Frontal cortex (tissue), 4 donors: ENCODE measurements around the gene ADNP. TPM values are rescaled to one million over a fixed set of nuclear protein-coding genes. Genes with fewer than 3 reads are reported as not detected.

Experiments
- DNase-seq, 2 donors: peaks; one replicate each; pipeline ENCODE4 v3.0.0; 2012; ENCODE audit warnings: low spot score in 2 of 2
- FAIRE-seq: peaks from 2 replicates; lab custom pipeline; 2012; peaks lifted over from hg19 to GRCh38; lab: Jason Lieb, UNC
- small RNA-seq: library from RNA; depleted of rRNA; stranded (forward); fragments of <200 nt; gene quantifications from one replicate; pipeline ENCODE3, GENCODE V24; 2014
- total RNA-seq: library from RNA; depleted of rRNA; stranded (reverse); fragments of >200 nt; gene quantifications from one replicate; pipeline ENCODE4 v1.2.3, GENCODE V29; 2014
- donor health status: control.
- donor health status: control.
- donor health status: control.

The ADNP gene
- total RNA-seq, 1 donor from 2014 or later, result 68.1 TPM

DNA sequence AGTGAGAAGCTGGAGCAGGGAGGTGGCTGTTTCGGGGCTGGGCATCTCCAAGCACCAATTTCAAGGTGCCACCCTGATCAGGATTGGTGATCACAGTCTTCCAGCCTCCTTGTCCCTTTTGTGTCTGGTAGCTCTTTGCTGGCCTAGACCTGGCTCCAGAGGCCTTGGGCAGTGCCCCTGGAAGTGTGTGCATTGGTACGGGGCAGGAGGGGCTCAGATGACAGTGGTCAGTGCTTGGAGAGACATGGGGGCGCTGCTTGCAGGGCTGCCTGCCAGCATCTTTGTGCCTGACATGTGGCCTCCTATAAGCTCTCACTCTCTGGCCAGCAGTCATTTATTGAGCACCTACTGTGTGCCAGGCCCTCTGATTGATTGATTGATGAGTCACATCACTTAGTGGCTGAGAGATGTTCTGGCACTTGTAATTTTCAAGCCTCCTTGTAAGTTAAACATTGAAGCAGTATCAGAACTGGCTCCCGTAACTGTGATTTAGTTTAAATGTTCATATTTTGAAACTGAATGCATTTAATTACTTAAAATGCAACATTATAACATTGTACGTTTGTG lies 74.7 kb downstream of the ADNP start:
- FAIRE-seq (no peak), DNase-seq (no peak)

DNA sequence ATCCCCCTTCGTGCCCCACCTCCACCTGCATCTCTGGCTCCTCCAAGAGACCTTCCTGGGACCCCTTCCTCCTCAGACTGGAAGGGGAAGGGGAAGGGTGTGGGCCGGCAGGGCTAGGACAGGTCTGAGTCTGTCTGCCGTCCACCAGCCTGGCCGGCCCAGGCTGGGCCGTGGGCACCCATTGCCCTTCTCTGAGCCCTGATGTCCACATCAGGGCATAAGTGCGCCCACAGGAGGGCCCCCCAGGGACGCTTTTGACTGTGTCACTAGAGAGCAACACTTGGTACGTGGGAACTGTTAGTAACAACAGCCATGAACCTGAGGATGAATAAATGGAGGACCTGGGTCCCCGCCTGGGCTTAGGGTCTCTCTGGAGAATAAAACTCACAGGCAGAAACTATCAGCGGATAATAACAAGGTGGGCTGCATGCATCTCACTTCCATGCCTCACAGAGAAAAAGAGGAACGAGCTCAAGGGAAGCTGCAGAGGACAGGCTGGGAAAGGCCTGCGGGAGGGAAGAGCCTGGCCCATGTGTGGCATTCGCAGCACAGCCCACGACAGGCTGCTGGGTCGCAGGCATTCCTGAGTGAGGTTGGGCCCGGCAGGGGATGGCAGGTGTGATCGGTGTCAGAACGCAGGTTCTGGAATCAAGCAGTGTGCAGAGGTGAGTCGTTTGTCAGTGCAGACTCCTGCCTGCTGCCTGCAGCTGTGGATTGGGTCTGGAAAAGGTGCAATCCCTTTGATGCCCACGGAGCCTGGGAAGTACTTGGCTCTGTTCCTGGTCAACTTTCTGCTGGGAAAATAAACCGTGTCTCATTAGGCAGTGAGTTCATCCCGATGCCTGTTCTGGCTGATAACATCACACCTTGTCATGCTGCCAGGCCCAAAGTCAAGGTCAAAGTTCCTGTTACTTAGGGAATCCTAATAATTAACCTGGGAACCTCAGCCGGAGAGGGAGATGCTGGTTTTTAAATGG lies 75.5 kb downstream of the ADNP start:
- FAIRE-seq, result no peak
- DNase-seq, result no peak

DNA sequence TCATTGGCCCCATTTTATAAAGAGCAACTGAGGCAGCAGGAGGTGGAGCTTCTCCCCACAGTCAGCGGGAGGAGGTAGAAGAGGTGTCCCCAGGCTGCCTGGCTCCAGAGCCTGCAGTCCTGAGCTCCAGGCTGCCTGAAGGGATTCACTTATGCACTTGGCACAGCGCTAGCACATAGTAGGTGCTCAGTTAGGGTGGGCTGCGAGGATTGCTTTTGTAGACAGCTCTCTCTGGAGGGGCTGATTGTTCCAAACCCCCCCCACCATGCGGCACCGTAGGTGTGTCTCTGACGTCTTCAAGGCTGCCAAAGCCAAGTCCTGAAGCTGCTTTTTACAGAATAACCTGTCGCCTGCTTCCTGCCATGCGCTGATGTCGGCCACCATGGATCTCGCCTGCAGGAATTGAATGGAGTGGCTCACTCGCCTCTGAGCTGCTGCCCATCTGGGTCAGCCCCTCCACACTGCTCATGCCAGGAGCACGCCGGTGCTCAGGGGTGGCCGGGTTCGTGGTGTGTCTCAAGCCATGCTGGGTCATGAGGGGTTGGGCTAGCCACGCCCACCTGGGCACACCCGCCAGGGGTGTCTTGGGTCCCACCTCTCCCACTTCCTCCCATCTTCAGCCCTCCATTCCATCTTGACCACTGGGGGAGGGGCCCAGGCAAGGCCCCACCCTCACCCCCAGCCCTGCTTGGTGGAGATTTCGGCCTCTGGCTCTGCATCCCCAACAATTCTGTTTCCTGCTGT lies 76.6 kb downstream of the ADNP start:
- DNase-seq, result no peak
- FAIRE-seq, result no peak

DNA sequence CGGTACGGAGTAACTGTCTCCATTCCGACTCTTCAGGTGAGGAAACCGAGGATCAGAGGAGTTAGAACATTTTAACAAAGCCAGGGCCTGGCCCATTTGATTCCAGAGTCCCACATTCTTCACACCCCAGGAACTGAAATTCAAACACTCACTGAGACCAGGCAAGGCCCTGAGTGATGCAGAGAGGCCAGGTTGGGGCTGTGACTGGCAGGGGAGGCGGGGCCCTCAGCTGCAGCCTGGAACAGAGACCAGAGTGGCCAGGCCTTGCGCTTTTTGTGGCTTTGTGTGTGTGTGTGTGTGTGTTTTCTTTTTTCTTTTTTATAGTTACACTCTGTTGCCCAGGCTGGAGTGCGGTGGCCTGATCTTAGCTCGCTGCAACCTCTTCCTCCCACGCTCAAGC lies 79.2 kb downstream of the ADNP start:
- FAIRE-seq, result no peak
- no peak for DNase-seq

DNA sequence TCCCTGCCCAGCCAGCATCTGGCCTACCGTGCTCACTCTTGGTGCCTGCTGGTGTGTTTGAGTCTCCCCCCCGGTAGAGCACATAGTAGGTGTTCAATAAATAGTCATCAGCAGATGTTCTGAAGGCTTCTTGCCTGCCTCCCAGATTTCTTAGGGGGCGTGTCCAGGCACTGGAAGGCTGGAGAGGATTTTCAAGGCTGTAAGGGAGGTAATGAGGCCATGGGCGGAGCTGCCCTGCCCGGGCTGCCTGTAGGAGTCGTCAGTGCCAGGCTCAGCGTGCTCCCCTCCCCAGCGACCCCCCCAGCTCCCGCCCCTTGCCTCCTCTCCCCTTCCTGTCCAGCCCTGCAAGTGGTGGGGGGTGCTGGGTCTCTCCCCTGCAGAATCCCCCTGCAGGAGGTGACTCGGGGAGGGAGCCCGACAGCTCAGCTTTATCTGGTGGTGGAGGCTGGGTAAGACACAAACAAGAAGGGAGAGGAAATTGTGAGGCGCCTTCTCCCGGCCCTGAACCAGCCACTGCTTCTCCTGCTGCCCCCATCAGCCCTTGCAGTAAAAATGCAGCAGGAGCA lies 80.4 kb downstream of the ADNP start:
- DNase-seq, result no peak
- FAIRE-seq, result no peak

DNA sequence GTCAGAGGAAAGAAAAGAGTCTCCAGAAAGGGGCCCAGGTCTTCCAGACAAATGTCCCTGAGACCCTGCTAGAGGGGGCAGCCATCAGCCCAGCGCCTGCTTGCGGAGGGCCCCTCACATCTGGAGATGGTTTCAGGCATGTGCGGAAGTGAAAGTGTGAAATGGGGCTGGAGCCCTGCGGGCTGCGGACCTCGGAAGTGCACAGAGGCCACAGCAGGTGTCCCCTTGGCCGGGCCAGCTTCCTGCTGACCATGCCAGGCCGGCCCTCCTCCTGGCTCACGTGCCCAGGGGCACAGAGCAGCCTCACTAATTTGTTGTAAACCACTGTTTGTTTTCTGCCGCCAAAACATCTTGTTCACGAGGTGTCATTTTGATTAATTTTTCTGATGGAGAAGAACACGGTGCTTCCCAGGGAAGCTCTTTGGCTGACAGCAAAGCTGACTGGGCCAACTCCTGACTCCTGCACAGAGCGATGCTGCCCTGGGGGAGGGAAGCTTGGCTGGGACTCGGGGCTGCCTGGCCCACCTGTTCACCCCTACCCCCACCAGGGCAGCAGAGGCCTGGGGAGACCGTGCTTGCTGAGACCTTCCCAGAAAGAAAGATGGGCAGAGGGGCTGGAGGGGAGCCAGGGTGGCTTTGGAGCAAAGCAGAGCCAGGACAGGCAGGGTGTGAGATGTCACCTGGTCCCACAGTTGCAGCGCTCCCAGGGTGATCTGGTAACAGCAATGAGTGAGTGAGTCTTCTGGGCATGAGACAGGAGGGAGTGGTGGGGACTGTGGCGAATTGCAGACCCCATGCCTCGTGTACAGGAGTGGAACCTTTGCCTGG lies 82.2 kb downstream of the ADNP start:
- DNase-seq (no peak), FAIRE-seq (no peak)

DNA sequence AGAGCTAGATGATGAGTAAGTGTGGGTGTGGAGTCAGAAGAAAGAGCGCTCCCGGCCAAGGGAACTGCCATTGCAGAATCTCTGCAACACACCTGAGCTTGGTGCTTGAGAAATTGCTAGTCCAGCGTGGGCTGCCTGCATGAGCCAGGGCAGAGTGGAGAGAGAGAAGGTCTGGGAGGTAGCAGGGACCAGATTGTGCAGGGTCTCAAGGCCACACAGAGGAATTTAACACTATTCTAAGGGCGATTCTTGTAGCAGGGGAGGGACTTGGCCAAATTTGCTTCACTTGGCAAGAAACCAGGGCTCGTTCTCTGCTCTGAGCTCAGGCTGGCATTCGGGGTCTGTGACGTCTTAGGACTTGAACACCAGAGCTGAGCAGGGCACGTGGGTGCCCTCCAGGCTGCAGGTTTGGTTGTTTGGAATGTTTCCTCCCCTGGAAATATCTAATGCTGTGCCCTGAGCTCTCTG lies 82.9 kb downstream of the ADNP start:
- no peak for FAIRE-seq
- DNase-seq, result peak in 1 of 2 donors; percentile 44

DNA sequence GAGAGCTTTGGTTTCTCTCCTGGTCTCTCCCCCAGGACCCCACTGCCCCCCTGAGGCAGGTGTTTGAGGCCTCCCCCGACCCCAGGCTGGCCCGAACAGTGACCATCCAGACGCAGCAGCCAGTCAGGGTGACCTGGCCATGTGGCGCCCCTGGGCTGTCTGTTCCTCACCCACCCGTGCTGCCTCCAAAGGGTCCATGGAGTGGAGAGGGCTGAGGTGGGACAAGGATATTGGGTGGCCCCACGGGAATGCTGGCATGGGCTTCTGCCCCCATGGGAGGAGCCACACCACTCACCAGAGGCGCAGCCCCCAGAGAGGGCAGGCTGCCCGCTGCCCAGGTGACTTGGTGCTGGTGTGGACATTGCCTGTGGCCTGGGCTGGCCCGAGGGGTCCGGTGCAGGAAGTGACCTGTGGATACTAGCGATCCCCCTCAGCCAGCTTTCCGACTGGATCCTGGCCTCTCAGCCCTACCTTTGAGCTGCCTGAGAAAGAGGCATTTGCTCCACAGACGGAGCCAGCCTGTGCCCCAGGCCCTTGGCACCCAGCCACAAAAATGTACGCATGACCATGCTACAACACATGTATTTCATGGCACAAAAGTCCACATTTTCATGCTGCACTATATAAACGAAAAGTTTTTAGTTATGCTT lies 85.5 kb downstream of the ADNP start:
- FAIRE-seq (no peak), DNase-seq (no peak)

DNA sequence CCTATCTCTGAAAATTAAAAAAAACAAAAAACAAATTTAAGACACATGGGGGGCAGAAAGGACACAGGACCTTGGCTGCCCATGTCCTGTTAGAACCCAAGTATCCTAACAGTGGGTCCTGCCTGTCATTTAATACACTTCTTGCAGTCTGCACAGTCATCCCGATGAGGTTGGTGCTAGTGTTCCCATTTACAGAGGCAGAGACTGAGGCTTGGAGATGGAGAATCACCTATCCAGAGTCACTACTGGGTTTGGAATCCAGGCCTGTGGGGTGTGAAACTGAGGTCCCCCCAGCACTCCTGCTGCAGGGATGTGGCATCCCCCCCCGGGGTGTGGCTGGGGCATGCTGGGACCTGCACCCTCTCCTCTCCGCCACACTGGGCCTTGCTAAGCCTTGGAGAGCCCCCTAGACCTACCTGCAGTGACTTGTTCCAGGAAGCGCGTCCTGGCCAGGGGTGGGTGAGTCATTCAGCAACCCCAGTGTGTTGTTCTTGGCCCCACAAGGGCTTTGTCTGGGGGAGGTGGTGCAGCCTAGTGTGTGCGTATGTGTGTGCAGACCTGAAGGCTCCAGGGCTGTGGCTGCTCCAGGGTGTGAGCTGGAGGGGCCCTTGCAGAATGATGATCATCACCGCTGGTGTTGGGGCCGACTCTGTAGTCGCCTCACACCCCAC lies 86.7 kb downstream of the ADNP start:
- FAIRE-seq, result no peak
- DNase-seq, result no peak

DNA sequence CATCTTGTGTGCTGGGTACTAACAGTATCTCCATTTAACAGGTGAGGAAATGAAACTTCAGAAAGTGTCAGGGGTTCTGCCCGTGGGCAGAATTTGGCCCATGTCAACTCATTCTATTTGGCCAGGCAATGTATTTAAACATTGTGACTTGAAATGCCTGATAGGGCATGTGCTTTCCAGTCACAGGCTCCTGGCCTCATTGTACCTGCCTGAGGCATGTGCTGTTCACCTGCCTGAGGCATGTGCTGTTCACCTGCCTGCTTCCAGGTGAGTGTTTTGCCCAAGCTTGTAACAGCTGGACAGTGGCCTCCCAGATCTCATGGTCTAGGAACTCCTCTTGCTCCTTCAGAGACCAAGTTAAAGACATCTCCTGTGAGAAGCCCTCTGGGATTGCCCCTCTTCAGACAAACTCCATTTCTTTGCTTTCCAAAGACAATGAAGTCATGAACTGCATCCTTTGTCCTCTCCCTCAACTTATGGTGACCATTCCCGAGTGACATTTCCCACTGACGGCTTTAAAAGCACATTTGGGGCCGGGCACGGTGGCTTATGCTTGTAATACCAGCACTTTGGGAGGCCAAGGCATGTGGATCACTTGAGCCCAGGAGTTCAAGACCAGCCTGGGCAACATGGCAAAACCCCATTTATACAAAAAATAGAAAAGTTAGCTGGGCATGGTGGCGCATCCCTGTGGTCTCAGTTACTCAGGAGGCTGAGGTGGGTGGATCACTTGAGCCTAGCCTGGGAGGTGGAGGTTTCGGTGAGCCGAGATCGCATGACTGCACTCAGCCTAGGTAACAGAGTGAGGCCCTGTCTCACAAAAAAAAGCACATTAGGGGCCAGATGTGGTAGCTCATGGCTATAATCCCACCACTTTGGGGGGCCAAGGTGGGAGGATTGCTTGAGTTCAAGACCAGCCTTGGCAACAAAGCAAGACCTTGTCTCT lies 87.6 kb downstream of the ADNP start:
- no peak for DNase-seq
- no peak for FAIRE-seq

DNA sequence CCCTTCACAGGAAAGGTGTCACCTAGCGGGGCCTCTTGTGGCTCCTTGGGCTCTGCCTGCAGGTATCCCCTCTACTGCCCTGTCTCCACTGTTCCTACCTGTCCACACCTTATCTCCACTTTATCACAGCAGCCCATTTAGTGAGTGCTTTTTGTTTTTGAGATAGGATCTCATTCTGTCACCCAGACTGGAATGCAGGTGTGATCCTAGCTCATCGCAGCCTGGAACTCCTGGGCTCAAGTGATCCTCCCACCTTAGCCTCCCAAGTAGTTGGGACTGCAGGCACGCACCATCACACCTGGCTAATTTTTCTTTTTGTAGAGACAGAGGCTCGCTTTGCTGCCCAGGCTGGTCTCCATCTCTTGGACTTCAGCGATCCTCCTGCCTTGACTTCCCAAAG lies 88.4 kb downstream of the ADNP start:
- no peak for FAIRE-seq
- no peak for DNase-seq

Small RNA genes lying within 50 kb of the gene (small RNA-seq; reads per million reads assigned to genes)
- gene TMSB4XP6, result not detected

Other genes starting within 250 kb of the ADNP start
- 0.41 TPM for gene RIPOR3, start 239.9 kb downstream of the ADNP start, total RNA-seq
- gene PARD6B, start 199.9 kb downstream of the ADNP start, total RNA-seq, result 20.4 TPM
- gene BCAS4, start 136.4 kb downstream of the ADNP start, total RNA-seq, result 11.4 TPM
- 41.2 TPM for gene DPM1, start 27.1 kb upstream of the ADNP start, total RNA-seq
- 9.4 TPM for gene MOCS3, start 27.4 kb upstream of the ADNP start, total RNA-seq
- gene KCNG1, start 91.7 kb upstream of the ADNP start, total RNA-seq, result 22.4 TPM